ENCODE measurements around the gene CDK10. TPM values are rescaled to one million over a fixed set of nuclear protein-coding genes. Genes with fewer than 3 reads are reported as not detected.

Gene CDK10
- total and polyA plus RNA-seq, 10 of the 15 experiments (the other 5 are each of a cell fraction or from before 2014, with no cell fraction given): 1.5 to 58.7 (median 36.0) TPM

- Histone ChIP-seq H3K36me3 (ENCODE audit: control insufficient read depth in 2 of 2, insufficient read depth in 2 of 2, low read length in 1 of 2) (peaks cover 15 to 25% of the 10 kb centered on the region in 2 experiments; a peak in 3 of 4 replicates), H2AFZ (ENCODE audit: control insufficient read depth, low read depth, low read length) (no peak overlapping the region), H3K9me3 (replicated peaks; ENCODE audit: control insufficient read depth, insufficient read depth, low read length) (no peaks in the 10 kb centered on the region), H3K4me1 (ENCODE audit: control insufficient read depth, insufficient read depth, low read length) (peaks cover 17% of the 10 kb centered on the region), H4K20me1 (ENCODE audit: control insufficient read depth, insufficient read depth) (no peaks in the 10 kb centered on the region), H3K27ac (ENCODE audit: control insufficient read depth, insufficient read depth) (no peak overlapping the region), H3K27me3 (replicated peaks in 1 of 2; ENCODE audit: control insufficient read depth in 2 of 2, insufficient read depth in 2 of 2, low read length in 1 of 2) (no peaks in the 10 kb centered on the region), H3K79me2 (ENCODE audit: control insufficient read depth, insufficient read depth, low read length) (peaks cover 16% of the 10 kb centered on the region), H3K4me2 (ENCODE audit: control insufficient read depth, insufficient read depth) (no peak overlapping the region), H3K4me3 (no peak overlapping the region), H3K9ac (ENCODE audit: control insufficient read depth, insufficient read depth, low read length) (no peak overlapping the region)
- DNase-seq (ENCODE audit: low read depth, low spot score) (no peak), FAIRE-seq (no peak), ATAC-seq (no peak)
- no TSS peak for BruUV-seq (replicated peaks)
- in situ Hi-C loops (cut with MboI): no loop called here
- ChIA-PET RAD21 (ENCODE audit: unreplicated experiment) (no interaction called here), SMC1A (ENCODE audit: uncharacterized antibody, unreplicated experiment) (no interaction called here), CTCF (interaction anchor here (0.8 kb wide), 1 partner anchor 22 kb away, joined by 5 read pairs; no protein-coding TSS in a partner anchor), POLR2A (interaction anchor here (0.6 kb wide), 1 partner anchor 244 kb away, joined by 4 read pairs; no protein-coding TSS in a partner anchor)
- TF ChIP-seq PML (IDR thresholded peaks at IDR 0.05; ENCODE audit: low read length) (no peak), GABPA (IDR thresholded peaks at IDR 0.05; ENCODE audit: low read depth) (no peak), POLR2A (IDR thresholded peaks at IDR 0.05; ENCODE audit: low read depth, low read length) (peak; percentile 9; the same call in 1 of the 2 replicates)
- intact Hi-C loops (cut with micrococcal nuclease; ENCODE audit: unreplicated experiment): no loop called here
- 87% methylated on average over 17 of the region's 17 CpGs for WGBS (ENCODE audit: insufficient coverage, insufficient replicate concordance, low lambda C conversion rate, missing lambda C conversion rate)
Observed at GRCh38 chr16:89727406-89728120, 41.1 kb downstream of the CDK10 start.

DNA sequence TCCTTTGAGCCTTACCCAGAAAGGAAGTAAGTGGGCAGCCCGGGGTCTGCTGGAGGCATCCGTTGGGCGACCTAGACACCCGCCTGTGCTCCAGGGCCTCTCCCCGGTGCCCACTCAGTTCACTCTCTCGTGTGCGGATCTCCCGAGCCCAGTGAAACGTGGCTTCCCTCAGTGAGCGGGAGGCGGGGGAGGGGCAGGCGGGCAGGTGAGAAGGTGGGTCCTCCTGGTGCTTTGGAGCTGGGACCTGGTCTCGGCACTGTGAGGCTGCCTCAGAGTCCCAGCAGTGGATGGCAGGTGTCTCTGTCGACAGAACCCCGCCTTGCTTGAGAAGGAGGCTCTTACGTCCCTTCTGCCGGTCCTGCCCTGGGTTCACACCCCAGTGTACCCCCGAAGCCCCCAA is 42.8 kb downstream of the CDK10 start:
- no peaks in the 10 kb centered on the region for H3K4me1 ChIP-seq (ENCODE audit: control insufficient read depth, insufficient read depth, low read length)
- ChIA-PET RAD21 (ENCODE audit: unreplicated experiment) (no interaction called here), SMC1A (ENCODE audit: uncharacterized antibody, unreplicated experiment) (no interaction called here), CTCF (no interaction called here), POLR2A (interaction anchor here (0.9 kb wide), 1 partner anchor 32 kb away, joined by 4 read pairs; no protein-coding TSS in a partner anchor)
- no peak for DNase-seq (ENCODE audit: low read depth, low spot score)
- in situ Hi-C loops (cut with MboI): no loop called here
- FAIRE-seq: no peak
- 90% methylated on average over 16 of the region's 18 CpGs for WGBS (ENCODE audit: insufficient coverage, insufficient replicate concordance, low lambda C conversion rate, missing lambda C conversion rate)
- H3K36me3 ChIP-seq (ENCODE audit: control insufficient read depth in 2 of 2, insufficient read depth in 2 of 2, low read length in 1 of 2): peaks cover 14 to 21% of the 10 kb centered on the region in 2 experiments
- H3K4me2 ChIP-seq (ENCODE audit: control insufficient read depth, insufficient read depth): no peak overlapping the region
- no peaks in the 10 kb centered on the region for H3K27me3 ChIP-seq (replicated peaks in 1 of 2; ENCODE audit: control insufficient read depth in 2 of 2, insufficient read depth in 2 of 2, low read length in 1 of 2)
- no peak overlapping the region for H3K27ac ChIP-seq (ENCODE audit: control insufficient read depth, insufficient read depth)
- no peak overlapping the region for H2AFZ ChIP-seq (ENCODE audit: control insufficient read depth, low read depth, low read length)
- no peaks in the 10 kb centered on the region; the same call in none of the 2 replicates for H3K79me2 ChIP-seq (ENCODE audit: control insufficient read depth, insufficient read depth, low read length)
- no peak overlapping the region for H3K9ac ChIP-seq (ENCODE audit: control insufficient read depth, insufficient read depth, low read length)
- ATAC-seq: no peak
- intact Hi-C loops (cut with micrococcal nuclease; ENCODE audit: unreplicated experiment): no loop called here
- H4K20me1 ChIP-seq (ENCODE audit: control insufficient read depth, insufficient read depth): no peaks in the 10 kb centered on the region
- H3K4me3 ChIP-seq: no peak overlapping the region
- H3K9me3 ChIP-seq (replicated peaks; ENCODE audit: control insufficient read depth, insufficient read depth, low read length): no peaks in the 10 kb centered on the region
- no TSS peak for BruUV-seq (replicated peaks)
- TF ChIP-seq RB1 (IDR thresholded peaks at IDR 0.05; ENCODE audit: borderline replicate concordance): no peak
- TF ChIP-seq RAD21 (IDR thresholded peaks at IDR 0.05; ENCODE audit: insufficient read depth, low read depth, low read length): no peak
- no peak for TF ChIP-seq CHD4 (IDR thresholded peaks at IDR 0.05)
- TF ChIP-seq PKNOX1 (IDR thresholded peaks at IDR 0.05): no peak
- no peak for TF ChIP-seq ZBED1 (IDR thresholded peaks at IDR 0.05; ENCODE audit: borderline replicate concordance)
- no peak for TF ChIP-seq SIX5 (IDR thresholded peaks at IDR 0.05; ENCODE audit: low read depth, low read length, severe bottlenecking)
- TF ChIP-seq, protein P1, sequence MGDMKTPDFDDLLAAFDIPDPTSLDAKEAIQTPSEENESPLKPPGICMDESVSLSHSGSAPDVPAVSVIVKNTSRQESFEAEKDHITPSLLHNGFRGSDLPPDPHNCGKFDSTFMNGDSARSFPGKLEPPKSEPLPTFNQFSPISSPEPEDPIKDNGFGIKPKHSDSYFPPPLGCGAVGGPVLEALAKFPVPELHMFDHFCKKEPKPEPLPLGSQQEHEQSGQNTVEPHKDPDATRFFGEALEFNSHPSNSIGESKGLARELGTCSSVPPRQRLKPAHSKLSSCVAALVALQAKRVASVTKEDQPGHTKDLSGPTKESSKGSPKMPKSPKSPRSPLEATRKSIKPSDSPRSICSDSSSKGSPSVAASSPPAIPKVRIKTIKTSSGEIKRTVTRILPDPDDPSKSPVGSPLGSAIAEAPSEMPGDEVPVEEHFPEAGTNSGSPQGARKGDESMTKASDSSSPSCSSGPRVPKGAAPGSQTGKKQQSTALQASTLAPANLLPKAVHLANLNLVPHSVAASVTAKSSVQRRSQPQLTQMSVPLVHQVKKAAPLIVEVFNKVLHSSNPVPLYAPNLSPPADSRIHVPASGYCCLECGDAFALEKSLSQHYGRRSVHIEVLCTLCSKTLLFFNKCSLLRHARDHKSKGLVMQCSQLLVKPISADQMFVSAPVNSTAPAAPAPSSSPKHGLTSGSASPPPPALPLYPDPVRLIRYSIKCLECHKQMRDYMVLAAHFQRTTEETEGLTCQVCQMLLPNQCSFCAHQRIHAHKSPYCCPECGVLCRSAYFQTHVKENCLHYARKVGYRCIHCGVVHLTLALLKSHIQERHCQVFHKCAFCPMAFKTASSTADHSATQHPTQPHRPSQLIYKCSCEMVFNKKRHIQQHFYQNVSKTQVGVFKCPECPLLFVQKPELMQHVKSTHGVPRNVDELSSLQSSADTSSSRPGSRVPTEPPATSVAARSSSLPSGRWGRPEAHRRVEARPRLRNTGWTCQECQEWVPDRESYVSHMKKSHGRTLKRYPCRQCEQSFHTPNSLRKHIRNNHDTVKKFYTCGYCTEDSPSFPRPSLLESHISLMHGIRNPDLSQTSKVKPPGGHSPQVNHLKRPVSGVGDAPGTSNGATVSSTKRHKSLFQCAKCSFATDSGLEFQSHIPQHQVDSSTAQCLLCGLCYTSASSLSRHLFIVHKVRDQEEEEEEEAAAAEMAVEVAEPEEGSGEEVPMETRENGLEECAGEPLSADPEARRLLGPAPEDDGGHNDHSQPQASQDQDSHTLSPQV (IDR thresholded peaks at IDR 0.05): no peak
- no peak for TF ChIP-seq IKZF2 (IDR thresholded peaks at IDR 0.05)
- TF ChIP-seq, protein P2, sequence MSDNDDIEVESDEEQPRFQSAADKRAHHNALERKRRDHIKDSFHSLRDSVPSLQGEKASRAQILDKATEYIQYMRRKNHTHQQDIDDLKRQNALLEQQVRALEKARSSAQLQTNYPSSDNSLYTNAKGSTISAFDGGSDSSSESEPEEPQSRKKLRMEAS (IDR thresholded peaks at IDR 0.05; ENCODE audit: low read depth, low read length): no peak
- TF ChIP-seq NRF1 (conservative IDR thresholded peaks at IDR 0.05; ENCODE audit: low read depth, low read length): no peak
